RCC 7860 (cell line): Measurements from ENCODE around the gene DBI.
"Not testable (repeated sequence)": the region's sequence is repeated elsewhere in the genome, so short reads cannot be mapped to it uniquely, and the experiment has no call there.

Experiments used
- DNase-seq: peaks from one replicate; pipeline ENCODE4 v3.0.0-alpha.2; 2015; ENCODE audit warnings: low spot score
- FAIRE-seq: peaks from 2 replicates; lab custom pipeline; 2012; peaks lifted over from hg19 to GRCh38; lab: Jason Lieb, UNC

Gene DBI

GRCh38 chr2:119393971-119394748, 27.4 kb downstream of the DBI start:
- FAIRE-seq: no peak

DNA sequence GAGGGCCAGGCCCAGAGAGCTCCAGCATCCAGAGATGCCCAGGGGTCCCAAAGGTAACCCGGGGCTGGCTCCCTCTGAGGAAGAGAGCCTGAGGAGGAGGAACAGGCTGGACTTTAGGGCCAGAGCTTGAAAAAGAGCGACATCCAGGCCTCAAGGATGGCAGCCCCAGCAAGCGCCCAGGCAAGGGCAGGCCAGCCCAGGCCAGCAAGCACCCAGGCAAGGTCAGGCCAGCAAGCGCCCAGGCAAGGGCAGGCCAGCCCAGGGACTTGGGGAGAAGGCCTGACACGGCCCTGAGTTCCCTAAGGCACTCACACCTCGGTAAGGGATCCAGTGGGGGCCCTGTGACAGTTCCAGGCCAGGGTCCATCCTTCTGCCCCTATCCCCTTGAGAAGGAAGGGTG, 30.4 kb downstream of the DBI start:
- DNase-seq (no peak), FAIRE-seq (no peak)

More at GRCh38 chr2:119393971-119394748, 27.4 kb downstream of the DBI start:
- no peak for DNase-seq

GRCh38 chr2:119402106-119402505, 35.3 kb downstream of the DBI start:
- FAIRE-seq: no peak
- DNase-seq: no peak

DNA sequence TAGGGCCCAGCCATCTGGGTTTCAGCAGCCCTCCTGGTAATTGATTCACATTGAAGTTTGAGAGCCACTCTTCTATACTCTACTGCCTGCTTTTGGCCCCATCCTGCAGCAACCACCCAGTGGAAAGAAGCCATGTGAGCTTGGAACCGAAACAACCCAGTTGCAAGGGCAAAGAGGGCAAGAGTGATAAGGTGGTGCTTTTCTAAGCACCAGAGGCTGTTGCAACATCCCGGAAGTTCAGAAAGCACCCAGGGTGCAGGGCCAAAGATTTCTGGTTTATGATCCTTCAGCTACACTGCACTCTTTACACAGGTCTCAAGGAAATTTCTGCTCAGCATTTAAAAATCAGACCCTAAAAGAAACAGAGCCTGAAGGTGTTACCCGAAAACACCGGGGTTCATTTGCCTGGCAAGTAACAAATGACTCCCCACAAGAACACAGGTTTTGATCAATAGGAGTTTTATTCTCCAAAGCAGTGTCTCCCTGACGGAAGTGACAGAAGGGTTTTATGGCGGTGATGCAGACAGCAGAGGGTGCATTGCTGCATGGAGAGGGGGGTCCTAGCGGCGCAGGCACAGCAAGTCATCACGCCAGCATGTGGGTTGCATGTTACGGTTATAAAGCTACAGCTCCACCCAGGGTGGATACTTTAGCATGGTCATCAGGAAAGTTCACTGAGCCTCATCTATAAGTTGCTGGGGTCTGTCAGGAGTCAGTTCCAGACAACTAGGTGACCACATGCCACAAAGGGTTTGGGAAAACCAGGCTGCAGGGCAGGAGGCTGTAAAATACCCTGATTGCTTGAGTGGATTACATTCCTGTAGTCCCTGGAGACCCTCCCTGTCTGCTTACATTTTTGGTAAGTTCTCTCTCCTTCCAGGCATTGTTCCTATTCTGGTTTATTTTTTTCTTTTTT, 36.1 kb downstream of the DBI start:
- FAIRE-seq (no peak), DNase-seq (no peak)

DNA sequence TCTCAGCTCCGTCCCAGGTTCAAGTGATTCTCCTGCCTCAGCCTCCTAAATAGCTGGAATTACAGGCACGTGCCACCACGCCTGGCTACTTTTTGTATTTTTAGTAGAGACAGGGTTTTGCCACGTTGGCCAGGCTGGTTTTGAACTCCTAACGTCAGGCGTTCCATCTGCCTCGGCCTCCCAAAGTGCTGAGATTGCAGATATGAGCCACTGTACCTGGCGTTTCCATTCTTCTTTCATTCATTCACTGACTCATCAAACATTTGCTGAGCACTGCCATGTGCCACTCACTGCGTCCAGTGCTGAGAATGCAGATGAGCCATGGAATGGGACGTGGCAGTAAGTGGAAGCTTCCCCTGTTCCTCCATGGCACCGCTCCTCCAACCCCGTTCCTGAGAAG, 36.8 kb downstream of the DBI start:
- FAIRE-seq, DNase-seq: not testable (repeated sequence)

DNA sequence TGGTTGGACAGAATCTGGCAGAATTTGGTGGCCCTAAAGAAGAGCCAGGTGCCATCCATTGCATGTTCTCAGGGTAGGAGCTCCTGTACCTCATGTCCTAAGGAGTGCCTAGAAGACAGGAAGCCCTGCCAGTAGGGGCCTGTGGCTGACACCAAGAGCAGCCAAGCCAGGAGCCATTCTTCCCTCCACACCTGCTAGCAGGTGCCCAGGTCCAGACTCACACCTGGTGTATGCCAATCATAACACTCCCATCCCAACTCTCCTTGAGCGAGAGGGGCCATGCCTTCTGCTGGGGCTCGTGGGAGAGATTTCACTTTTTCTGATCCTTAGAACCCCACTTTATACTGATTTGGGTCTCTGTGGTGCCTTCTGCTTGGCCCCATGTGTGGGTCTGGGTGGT, 38.4 kb downstream of the DBI start:
- no peak for FAIRE-seq
- DNase-seq: no peak

DNA sequence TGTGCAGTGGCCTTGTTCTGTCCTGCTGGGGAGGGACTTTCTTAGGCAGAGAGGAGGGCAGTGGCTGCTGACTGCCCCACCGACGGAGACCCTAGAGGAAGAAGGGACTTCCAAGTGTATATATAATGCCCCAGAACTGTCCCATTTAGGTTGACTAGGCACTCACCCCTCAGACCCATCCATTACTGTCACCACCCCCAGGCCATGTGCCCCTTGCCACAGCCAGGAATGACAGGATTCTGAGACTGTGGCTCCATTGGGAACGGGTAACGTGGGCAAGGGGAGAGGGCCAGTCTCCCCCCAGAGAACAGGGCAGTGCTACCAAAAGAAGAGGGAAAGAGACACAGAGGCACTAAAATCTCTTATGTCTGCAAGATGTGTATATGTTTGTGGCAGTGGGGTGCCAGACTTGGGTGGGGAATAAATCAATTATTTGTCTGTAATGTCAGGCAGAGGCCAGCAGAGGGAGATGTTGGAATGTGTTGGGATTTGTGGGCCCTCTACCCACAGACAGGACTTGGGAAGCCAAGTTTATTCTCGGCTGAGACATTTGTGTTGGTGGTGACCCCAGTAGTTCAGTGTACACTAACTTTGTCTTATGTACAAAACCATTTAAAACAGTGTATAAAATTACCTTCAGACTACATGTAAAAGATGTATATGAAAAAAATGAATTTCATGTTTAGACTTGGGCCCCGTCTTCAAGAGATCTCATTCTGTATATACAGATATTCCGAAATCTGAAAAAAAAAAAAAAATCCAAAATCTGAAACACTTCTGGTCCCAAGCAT, 40.8 kb downstream of the DBI start:
- peak; percentile 44 for DNase-seq
- FAIRE-seq: peak; percentile 71

- no peak for DNase-seq
- FAIRE-seq: no peak
These were observed 41.4 kb downstream of the DBI start for GRCh38 chr2:119408221-119408619.

- no peak for FAIRE-seq
- DNase-seq: no peak
These were observed 42.7 kb downstream of the DBI start for GRCh38 chr2:119409506-119409905.

GRCh38 chr2:119414894-119415293, 48.1 kb downstream of the DBI start:
- FAIRE-seq (no peak), DNase-seq (no peak)

GRCh38 chr2:119415630-119416029, 48.9 kb downstream of the DBI start:
- no peak for FAIRE-seq
- no peak for DNase-seq

DNA sequence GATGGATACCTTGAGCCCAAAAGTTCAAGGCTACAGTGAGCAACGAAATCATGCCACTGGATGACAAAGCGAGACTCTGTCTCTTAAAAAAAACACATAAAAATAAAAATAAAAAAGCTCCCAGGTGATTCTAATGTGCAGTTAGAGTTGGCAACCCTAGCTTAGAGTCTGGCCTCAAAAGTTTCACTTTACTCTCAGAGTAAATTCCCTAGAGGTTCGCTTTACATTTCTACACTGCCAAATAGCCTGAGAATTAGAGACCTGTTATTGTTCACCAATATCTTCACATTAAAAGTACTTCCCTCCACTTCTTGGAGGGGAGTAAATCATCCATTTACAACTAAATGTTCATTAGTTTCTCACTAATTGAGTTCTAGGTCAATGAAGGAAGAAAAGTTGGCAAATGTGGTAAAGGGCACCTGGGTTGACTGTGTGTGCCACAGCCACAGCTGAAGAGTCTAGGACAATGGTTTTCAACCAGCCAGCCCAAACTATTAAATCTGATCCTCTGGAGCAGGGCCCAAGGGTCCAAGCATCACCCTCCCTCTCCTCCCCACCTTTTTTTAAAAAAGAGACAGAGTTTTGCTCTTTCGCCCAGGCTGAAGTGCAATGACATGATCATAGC, 49.6 kb downstream of the DBI start:
- FAIRE-seq: no peak
- DNase-seq: no peak

GRCh38 chr2:119417908-119418307, 51.1 kb downstream of the DBI start:
- no peak for FAIRE-seq
- no peak for DNase-seq

GRCh38 chr2:119419065-119419464, 52.3 kb downstream of the DBI start:
- FAIRE-seq (no peak), DNase-seq (no peak)

- no peak for DNase-seq
- FAIRE-seq: no peak
These were observed 53.2 kb downstream of the DBI start for GRCh38 chr2:119419803-119420508.

DNA sequence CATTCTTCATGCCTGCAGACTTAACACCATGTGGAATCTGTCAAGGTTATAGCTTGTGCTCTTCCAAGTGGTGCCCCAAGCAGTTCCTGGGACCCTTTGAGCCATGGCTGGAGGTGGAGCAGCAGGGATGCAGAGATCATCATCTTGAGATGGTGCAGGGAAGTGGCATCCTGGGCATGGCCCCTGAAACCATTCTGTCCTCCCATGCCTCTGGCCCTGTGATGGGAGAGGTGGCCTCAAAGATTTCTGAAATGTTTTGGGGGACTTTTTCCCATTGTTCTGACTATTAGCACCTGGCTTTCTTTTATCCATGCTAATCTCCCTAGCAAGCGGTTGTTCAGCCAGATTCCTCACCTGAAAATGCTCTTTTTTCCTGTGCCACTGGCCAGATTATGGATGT, 54.5 kb downstream of the DBI start:
- no peak for FAIRE-seq
- no peak for DNase-seq

- no peak for FAIRE-seq
- DNase-seq: no peak
These were observed 55.0 kb downstream of the DBI start for GRCh38 chr2:119421741-119422140.
